Fibroblast of pulmonary artery (primary cell): Measurements from ENCODE around the gene CPEB3.

Source experiments
- DNase-seq: peaks from one replicate; pipeline ENCODE4 v3.0.0-alpha.2; 2010; ENCODE audit warnings: low read depth
- H3K4me3 ChIP-seq: replicated peaks from 2 replicates; pipeline ENCODE4 v1.5.1; 2011; ENCODE audit warnings: low read depth, mild to moderate bottlenecking, control low read depth, low read length, moderate library complexity
- CTCF ChIP-seq: IDR thresholded peaks from 2 replicates; pipeline ENCODE4 v1.5.1; 2011; ENCODE audit warnings: mild to moderate bottlenecking, control low read depth, low read length, inconsistent platforms; ENCODE audit errors: missing control alignments

Gene CPEB3

GRCh38 chr10:92103376-92104090 is 187.3 kb downstream of the CPEB3 start:
- peak; percentile 6 for DNase-seq
- no peak for TF ChIP-seq CTCF
- no peak overlapping the region for H3K4me3 ChIP-seq

- no peak for TF ChIP-seq CTCF
- DNase-seq, result no peak
- no peak overlapping the region for H3K4me3 ChIP-seq
Observed at GRCh38 chr10:92102601-92103213, 188.2 kb downstream of the CPEB3 start.

DNA sequence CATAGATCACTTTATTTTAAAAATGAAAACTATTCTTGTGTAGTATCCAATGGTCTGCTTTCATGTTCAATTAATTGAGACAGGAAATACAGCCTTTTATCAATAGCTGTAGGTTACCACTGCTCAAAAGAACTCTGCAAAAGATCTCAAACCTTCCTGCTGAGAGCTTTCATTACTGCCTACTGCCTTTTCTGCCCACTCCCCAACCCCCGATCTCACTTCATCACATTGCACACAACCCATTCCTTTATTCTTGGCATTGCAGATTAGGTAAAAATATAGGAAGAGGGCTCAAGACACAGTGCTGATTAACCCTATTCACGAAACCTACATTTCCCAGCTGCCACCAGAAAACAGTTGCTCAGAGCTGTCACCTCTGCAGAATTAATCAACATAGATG is 195.9 kb downstream of the CPEB3 start:
- TF ChIP-seq CTCF, result no peak
- H3K4me3 ChIP-seq, result no peak overlapping the region
- no peak for DNase-seq

GRCh38 chr10:92091965-92092364 is 198.9 kb downstream of the CPEB3 start:
- no peak overlapping the region for H3K4me3 ChIP-seq

GRCh38 chr10:92087750-92088395 is 203.0 kb downstream of the CPEB3 start:
- peak; percentile 85 for TF ChIP-seq CTCF
- no peak overlapping the region for H3K4me3 ChIP-seq
- peak; percentile 88 for DNase-seq

More at GRCh38 chr10:92091965-92092364, 198.9 kb downstream of the CPEB3 start:
- no peak for DNase-seq
- TF ChIP-seq CTCF, result no peak

- DNase-seq, result no peak
- H3K4me3 ChIP-seq, result no peak overlapping the region
- TF ChIP-seq CTCF, result no peak
Observed at GRCh38 chr10:92082583-92083280, 208.1 kb downstream of the CPEB3 start.
